GM13976 (cell line): ENCODE measurements around the gene RAI14.

Experiments
- DNase-seq: peaks from one replicate; pipeline ENCODE4 v3.0.0; 2012; ENCODE audit warnings: low spot score
- in situ Hi-C: fragments of 300-500 bp; cut with MboI; formaldehyde crosslinking; loops from one replicate; pipeline ENCODE4 v1.12.0; 2022; ENCODE audit warnings: low sequenced_read_pairs, mixed read lengths, inconsistent platforms; ENCODE audit not compliant: unreplicated experiment
- TF ChIP-seq, protein P1 (sequence below): IDR thresholded peaks from 2 replicates; pipeline ENCODE4 v1.5.1; 2012; ENCODE audit warnings: borderline replicate concordance, mild to moderate bottlenecking; ENCODE audit not compliant: insufficient read depth; ENCODE audit errors: extremely low read depth, missing control alignments, control extremely low read depth

Gene RAI14

GRCh38 chr5:34680896-34681295, 24.8 kb downstream of the RAI14 start:
- no peak for DNase-seq
- TF ChIP-seq, protein P1, sequence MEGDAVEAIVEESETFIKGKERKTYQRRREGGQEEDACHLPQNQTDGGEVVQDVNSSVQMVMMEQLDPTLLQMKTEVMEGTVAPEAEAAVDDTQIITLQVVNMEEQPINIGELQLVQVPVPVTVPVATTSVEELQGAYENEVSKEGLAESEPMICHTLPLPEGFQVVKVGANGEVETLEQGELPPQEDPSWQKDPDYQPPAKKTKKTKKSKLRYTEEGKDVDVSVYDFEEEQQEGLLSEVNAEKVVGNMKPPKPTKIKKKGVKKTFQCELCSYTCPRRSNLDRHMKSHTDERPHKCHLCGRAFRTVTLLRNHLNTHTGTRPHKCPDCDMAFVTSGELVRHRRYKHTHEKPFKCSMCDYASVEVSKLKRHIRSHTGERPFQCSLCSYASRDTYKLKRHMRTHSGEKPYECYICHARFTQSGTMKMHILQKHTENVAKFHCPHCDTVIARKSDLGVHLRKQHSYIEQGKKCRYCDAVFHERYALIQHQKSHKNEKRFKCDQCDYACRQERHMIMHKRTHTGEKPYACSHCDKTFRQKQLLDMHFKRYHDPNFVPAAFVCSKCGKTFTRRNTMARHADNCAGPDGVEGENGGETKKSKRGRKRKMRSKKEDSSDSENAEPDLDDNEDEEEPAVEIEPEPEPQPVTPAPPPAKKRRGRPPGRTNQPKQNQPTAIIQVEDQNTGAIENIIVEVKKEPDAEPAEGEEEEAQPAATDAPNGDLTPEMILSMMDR = no peak
- in situ Hi-C loops = no loop called here

GRCh38 chr5:34682926-34683623, 26.9 kb downstream of the RAI14 start:
- TF ChIP-seq, protein P1 = no peak
- in situ Hi-C loops = no loop called here
- no peak for DNase-seq

GRCh38 chr5:34684281-34684979, 28.3 kb downstream of the RAI14 start:
- TF ChIP-seq, protein P1 = no peak
- in situ Hi-C loops = no loop called here
- DNase-seq = no peak

DNA sequence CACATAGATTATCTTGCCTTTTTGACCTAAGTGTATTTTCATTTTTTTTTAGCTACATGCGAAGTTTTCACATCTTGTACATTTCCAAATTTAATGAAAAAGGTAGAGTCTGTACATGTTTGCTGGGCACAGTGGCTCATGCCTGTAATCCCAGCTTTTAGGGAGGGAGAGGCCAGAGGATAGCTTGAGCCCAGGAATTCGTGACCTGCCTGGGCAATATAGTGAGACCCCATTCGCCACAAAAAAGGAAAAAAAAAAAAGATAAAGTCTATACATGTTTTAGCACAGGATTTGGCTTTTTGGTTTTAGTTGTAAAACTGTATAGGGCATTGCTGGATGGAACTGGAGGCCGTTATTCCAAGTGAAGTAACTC, 28.8 kb downstream of the RAI14 start:
- TF ChIP-seq, protein P1 = no peak
- in situ Hi-C loops = no loop called here
- DNase-seq = no peak

- in situ Hi-C loops = no loop called here
- DNase-seq = no peak
- TF ChIP-seq, protein P1 = no peak
These were observed 29.5 kb downstream of the RAI14 start for GRCh38 chr5:34685485-34686165.

DNA sequence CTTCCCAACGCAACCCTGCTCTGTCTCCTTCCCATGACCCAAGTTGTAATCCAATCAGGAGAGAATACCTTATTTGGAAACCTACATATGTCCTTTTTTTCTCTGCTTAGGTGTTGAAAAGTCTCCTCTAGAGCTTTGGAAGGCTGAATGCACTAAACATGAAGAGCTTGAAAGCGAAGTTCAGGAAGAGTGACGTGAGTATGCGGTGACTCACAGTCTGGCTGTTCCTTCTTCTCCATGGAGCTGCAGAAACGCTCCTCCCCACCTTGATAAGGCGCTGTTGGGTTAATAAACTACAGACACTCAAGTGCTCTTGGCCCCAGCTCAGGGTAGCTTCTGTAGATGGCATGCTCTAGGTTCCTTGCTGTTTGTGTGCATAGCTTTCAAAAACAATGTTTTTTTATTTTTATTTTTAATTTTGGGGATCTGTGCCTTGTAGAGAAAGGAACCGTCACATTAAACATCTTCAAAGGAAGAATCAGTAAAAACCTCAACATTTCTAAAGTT, 30.7 kb downstream of the RAI14 start:
- in situ Hi-C loops = no loop called here
- TF ChIP-seq, protein P1 = no peak
- DNase-seq = no peak
